ENCODE results near the gene CASQ2. TPM values are rescaled to one million over a fixed set of nuclear protein-coding genes. Genes with fewer than 3 reads are reported as not detected.

The CASQ2 gene
- polyA plus RNA-seq, 1 donor from 2014 or later = not detected

- H3K4me3 ChIP-seq (ENCODE audit: low read length) = peak overlapping the region; percentile 4
- H3F3A ChIP-seq (ENCODE audit: insufficient read depth, low read length, poor library complexity, severe bottlenecking) = no peaks in the 10 kb centered on the region
- no peaks in the 10 kb centered on the region for H3K36me3 ChIP-seq (ENCODE audit: insufficient read depth, low read length)
- H3K9ac ChIP-seq (ENCODE audit: low read length) = no peak overlapping the region
- no peak overlapping the region for H3K4me2 ChIP-seq (ENCODE audit: low read length)
- H3K79me2 ChIP-seq (replicated peaks; ENCODE audit: insufficient read depth, low read length) = no peaks in the 10 kb centered on the region
- no peaks in the 10 kb centered on the region for H3K9me3 ChIP-seq (ENCODE audit: low read length)
- H2AFZ ChIP-seq (ENCODE audit: low read depth, low read length) = no peak overlapping the region
- no peaks in the 10 kb centered on the region for H4K20me1 ChIP-seq (ENCODE audit: insufficient read depth)
- no peaks in the 10 kb centered on the region for H3K9me2 ChIP-seq (ENCODE audit: insufficient read depth, low read length)
- H3K27me3 ChIP-seq (ENCODE audit: insufficient read depth, low read depth, low read length) = no peaks in the 10 kb centered on the region
- H3K27ac ChIP-seq (ENCODE audit: low read length) = no peak overlapping the region
- peak; percentile 45 for TF ChIP-seq EP300 (conservative IDR thresholded peaks at IDR 0.05; ENCODE audit: poor library complexity, severe bottlenecking)
- TF ChIP-seq TAF1 (IDR thresholded peaks at IDR 0.05; ENCODE audit: low read depth) = no peak
- TF ChIP-seq CTCF (IDR thresholded peaks at IDR 0.05; ENCODE audit: poor library complexity, severe bottlenecking) = peak; percentile 9
- no peak for TF ChIP-seq REST (IDR thresholded peaks at IDR 0.05; ENCODE audit: borderline replicate concordance)
- peak; percentile 21 for TF ChIP-seq POLR2AphosphoS5 (IDR thresholded peaks at IDR 0.05)
- peak; percentile 8 for TF ChIP-seq RAD21 (conservative IDR thresholded peaks at IDR 0.05)
These were observed 73.7 kb downstream of the CASQ2 start for GRCh38 chr1:115694805-115695204.

GRCh38 chr1:115692224-115692623, 76.3 kb downstream of the CASQ2 start:
- H3K79me2 ChIP-seq (replicated peaks; ENCODE audit: insufficient read depth, low read length) = no peaks in the 10 kb centered on the region
- no peak for TF ChIP-seq TAF1 (IDR thresholded peaks at IDR 0.05; ENCODE audit: low read depth)

GRCh38 chr1:115690972-115691371, 77.5 kb downstream of the CASQ2 start:
- no peak overlapping the region for H3K4me3 ChIP-seq (ENCODE audit: low read length)
- no peaks in the 10 kb centered on the region for H3K9me3 ChIP-seq (ENCODE audit: low read length)
- TF ChIP-seq MXI1 (conservative IDR thresholded peaks at IDR 0.05; ENCODE audit: poor library complexity, severe bottlenecking) (no peak), REST (IDR thresholded peaks at IDR 0.05; ENCODE audit: borderline replicate concordance) (no peak), RAD21 (conservative IDR thresholded peaks at IDR 0.05) (no peak), EZH2 (IDR thresholded peaks at IDR 0.05; ENCODE audit: borderline replicate concordance, insufficient read depth, low read length, poor library complexity, severe bottlenecking) (no peak), POLR2AphosphoS5 (IDR thresholded peaks at IDR 0.05) (no peak)
- H3K4me2 ChIP-seq (ENCODE audit: low read length) = no peak overlapping the region
- no peak overlapping the region for H2AFZ ChIP-seq (ENCODE audit: low read depth, low read length)
- no peaks in the 10 kb centered on the region for H3K79me2 ChIP-seq (replicated peaks; ENCODE audit: insufficient read depth, low read length)
- H3K9me2 ChIP-seq (ENCODE audit: insufficient read depth, low read length) = no peaks in the 10 kb centered on the region
- H3K9ac ChIP-seq (ENCODE audit: low read length) = no peak overlapping the region
- H3K36me3 ChIP-seq (ENCODE audit: insufficient read depth, low read length) = no peaks in the 10 kb centered on the region
- no peak overlapping the region for H3K27ac ChIP-seq (ENCODE audit: low read length)
- no peaks in the 10 kb centered on the region for H3F3A ChIP-seq (ENCODE audit: insufficient read depth, low read length, poor library complexity, severe bottlenecking)
- H3K27me3 ChIP-seq (ENCODE audit: insufficient read depth, low read depth, low read length) = no peaks in the 10 kb centered on the region
- H4K20me1 ChIP-seq (ENCODE audit: insufficient read depth) = no peaks in the 10 kb centered on the region

More at GRCh38 chr1:115692224-115692623, 76.3 kb downstream of the CASQ2 start:
- H3K27me3 ChIP-seq (ENCODE audit: insufficient read depth, low read depth, low read length) = no peaks in the 10 kb centered on the region
- no peak overlapping the region for H3K4me3 ChIP-seq (ENCODE audit: low read length)
- no peak overlapping the region for H3K9ac ChIP-seq (ENCODE audit: low read length)
- H3K9me2 ChIP-seq (ENCODE audit: insufficient read depth, low read length) = no peaks in the 10 kb centered on the region
- no peak overlapping the region for H2AFZ ChIP-seq (ENCODE audit: low read depth, low read length)
- H3K27ac ChIP-seq (ENCODE audit: low read length) = no peak overlapping the region
- no peaks in the 10 kb centered on the region for H4K20me1 ChIP-seq (ENCODE audit: insufficient read depth)
- no peaks in the 10 kb centered on the region for H3K9me3 ChIP-seq (ENCODE audit: low read length)
- H3K4me2 ChIP-seq (ENCODE audit: low read length) = no peak overlapping the region
- H3F3A ChIP-seq (ENCODE audit: insufficient read depth, low read length, poor library complexity, severe bottlenecking) = no peaks in the 10 kb centered on the region
- H3K36me3 ChIP-seq (ENCODE audit: insufficient read depth, low read length) = no peaks in the 10 kb centered on the region

Measured in neural cell (in vitro differentiated cells).